ENCODE data around the gene PCSK6.
"Not testable (repeated sequence)": the region's sequence is repeated elsewhere in the genome, so short reads cannot be mapped to it uniquely, and the experiment has no call there.

GRCh38 chr15:101287342-101287741, 202.2 kb downstream of the PCSK6 start:
- not testable (repeated sequence) for TF ChIP-seq POLR2A (IDR thresholded peaks at IDR 0.05)
- TF ChIP-seq, protein P1, sequence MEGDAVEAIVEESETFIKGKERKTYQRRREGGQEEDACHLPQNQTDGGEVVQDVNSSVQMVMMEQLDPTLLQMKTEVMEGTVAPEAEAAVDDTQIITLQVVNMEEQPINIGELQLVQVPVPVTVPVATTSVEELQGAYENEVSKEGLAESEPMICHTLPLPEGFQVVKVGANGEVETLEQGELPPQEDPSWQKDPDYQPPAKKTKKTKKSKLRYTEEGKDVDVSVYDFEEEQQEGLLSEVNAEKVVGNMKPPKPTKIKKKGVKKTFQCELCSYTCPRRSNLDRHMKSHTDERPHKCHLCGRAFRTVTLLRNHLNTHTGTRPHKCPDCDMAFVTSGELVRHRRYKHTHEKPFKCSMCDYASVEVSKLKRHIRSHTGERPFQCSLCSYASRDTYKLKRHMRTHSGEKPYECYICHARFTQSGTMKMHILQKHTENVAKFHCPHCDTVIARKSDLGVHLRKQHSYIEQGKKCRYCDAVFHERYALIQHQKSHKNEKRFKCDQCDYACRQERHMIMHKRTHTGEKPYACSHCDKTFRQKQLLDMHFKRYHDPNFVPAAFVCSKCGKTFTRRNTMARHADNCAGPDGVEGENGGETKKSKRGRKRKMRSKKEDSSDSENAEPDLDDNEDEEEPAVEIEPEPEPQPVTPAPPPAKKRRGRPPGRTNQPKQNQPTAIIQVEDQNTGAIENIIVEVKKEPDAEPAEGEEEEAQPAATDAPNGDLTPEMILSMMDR (IDR thresholded peaks at IDR 0.05), result not testable (repeated sequence)
